GM23338 (cell line): ENCODE results near the gene PLEKHA7.

Experiments used
- CREB1 ChIP-seq: fragments of 250-450 bp; sonication (Bioruptor Pico); IDR thresholded peaks from 2 replicates; pipeline ENCODE4 v1.5.0; 2020; ENCODE audit warnings: low read depth, mild to moderate bottlenecking, moderate library complexity
- EZH2 ChIP-seq: fragments of 200-600 bp; sonication (generic); IDR thresholded peaks from one replicate; pipeline ENCODE4 v1.8.0; 2017; ENCODE audit warnings: antibody characterized with exemption, mild to moderate bottlenecking, low read depth; ENCODE audit not compliant: unreplicated experiment
- EZH2phosphoT487 ChIP-seq: fragments of 200-600 bp; sonication (generic); IDR thresholded peaks from one replicate; pipeline ENCODE4 v1.8.1; 2018; ENCODE audit warnings: antibody characterized with exemption; ENCODE audit not compliant: unreplicated experiment
- POLR2AphosphoS5 ChIP-seq: IDR thresholded peaks from 2 replicates; pipeline ENCODE4 v1.6.1; 2016; ENCODE audit warnings: antibody characterized with exemption, low read depth
- TF ChIP-seq, protein P1 (sequence below), 2 experiments: fragments of 200-600 bp in 1 of 2; sonication (generic) in 1 of 2; conservative IDR thresholded peaks; 2 replicates each; pipeline versions ENCODE4 v1.5.1 to v1.6.1; 2016 to 2017; ENCODE audit warnings: antibody characterized with exemption in 2 of 2, low read depth in 2 of 2, mild to moderate bottlenecking in 2 of 2, moderate library complexity in 1 of 2
- TF ChIP-seq, protein P2 (sequence below): IDR thresholded peaks from one replicate; pipeline ENCODE4 v1.6.1; 2018; ENCODE audit warnings: antibody characterized with exemption; ENCODE audit not compliant: unreplicated experiment
- TF ChIP-seq, protein P3 (sequence below): fragments of 250-450 bp; sonication (Bioruptor Pico); IDR thresholded peaks from 2 replicates; pipeline ENCODE4 v1.5.0; 2020; ENCODE audit warnings: mild to moderate bottlenecking, moderate library complexity
- TF ChIP-seq, protein P4 (sequence below): IDR thresholded peaks from 2 replicates; pipeline ENCODE4 v1.6.1; 2016; ENCODE audit warnings: antibody characterized with exemption

DNA sequence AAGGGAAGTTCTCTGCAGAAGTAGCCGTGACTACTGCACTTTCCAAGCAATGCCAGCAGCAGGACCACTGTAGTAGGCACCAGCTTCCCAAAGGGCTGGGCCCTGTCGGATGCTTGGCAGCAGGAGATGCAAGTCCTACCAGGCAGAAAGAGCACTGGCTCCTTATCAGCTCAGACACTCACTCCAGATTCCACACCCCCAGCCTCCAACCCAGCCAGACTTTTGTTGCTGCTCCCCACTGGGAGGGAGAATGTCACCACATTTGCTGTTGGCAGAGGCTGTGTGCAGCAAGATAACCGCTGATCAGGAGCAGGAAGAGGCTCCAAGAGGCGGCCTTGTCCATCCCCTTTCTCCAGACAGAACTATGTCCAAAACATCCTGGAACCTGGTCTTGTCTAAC is 157.0 kb downstream of the PLEKHA7 start:
- TF ChIP-seq EZH2 (no peak), POLR2AphosphoS5 (no peak), EZH2phosphoT487 (no peak), CREB1 (CRISPR knock-in tag) (no peak)
- TF ChIP-seq, protein P1, sequence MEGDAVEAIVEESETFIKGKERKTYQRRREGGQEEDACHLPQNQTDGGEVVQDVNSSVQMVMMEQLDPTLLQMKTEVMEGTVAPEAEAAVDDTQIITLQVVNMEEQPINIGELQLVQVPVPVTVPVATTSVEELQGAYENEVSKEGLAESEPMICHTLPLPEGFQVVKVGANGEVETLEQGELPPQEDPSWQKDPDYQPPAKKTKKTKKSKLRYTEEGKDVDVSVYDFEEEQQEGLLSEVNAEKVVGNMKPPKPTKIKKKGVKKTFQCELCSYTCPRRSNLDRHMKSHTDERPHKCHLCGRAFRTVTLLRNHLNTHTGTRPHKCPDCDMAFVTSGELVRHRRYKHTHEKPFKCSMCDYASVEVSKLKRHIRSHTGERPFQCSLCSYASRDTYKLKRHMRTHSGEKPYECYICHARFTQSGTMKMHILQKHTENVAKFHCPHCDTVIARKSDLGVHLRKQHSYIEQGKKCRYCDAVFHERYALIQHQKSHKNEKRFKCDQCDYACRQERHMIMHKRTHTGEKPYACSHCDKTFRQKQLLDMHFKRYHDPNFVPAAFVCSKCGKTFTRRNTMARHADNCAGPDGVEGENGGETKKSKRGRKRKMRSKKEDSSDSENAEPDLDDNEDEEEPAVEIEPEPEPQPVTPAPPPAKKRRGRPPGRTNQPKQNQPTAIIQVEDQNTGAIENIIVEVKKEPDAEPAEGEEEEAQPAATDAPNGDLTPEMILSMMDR (conservative IDR thresholded peaks at IDR 0.05; ENCODE audit: low read depth in 2 of 2): no peak
- TF ChIP-seq, protein P2, sequence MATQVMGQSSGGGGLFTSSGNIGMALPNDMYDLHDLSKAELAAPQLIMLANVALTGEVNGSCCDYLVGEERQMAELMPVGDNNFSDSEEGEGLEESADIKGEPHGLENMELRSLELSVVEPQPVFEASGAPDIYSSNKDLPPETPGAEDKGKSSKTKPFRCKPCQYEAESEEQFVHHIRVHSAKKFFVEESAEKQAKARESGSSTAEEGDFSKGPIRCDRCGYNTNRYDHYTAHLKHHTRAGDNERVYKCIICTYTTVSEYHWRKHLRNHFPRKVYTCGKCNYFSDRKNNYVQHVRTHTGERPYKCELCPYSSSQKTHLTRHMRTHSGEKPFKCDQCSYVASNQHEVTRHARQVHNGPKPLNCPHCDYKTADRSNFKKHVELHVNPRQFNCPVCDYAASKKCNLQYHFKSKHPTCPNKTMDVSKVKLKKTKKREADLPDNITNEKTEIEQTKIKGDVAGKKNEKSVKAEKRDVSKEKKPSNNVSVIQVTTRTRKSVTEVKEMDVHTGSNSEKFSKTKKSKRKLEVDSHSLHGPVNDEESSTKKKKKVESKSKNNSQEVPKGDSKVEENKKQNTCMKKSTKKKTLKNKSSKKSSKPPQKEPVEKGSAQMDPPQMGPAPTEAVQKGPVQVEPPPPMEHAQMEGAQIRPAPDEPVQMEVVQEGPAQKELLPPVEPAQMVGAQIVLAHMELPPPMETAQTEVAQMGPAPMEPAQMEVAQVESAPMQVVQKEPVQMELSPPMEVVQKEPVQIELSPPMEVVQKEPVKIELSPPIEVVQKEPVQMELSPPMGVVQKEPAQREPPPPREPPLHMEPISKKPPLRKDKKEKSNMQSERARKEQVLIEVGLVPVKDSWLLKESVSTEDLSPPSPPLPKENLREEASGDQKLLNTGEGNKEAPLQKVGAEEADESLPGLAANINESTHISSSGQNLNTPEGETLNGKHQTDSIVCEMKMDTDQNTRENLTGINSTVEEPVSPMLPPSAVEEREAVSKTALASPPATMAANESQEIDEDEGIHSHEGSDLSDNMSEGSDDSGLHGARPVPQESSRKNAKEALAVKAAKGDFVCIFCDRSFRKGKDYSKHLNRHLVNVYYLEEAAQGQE: no peak
- TF ChIP-seq, protein P3, sequence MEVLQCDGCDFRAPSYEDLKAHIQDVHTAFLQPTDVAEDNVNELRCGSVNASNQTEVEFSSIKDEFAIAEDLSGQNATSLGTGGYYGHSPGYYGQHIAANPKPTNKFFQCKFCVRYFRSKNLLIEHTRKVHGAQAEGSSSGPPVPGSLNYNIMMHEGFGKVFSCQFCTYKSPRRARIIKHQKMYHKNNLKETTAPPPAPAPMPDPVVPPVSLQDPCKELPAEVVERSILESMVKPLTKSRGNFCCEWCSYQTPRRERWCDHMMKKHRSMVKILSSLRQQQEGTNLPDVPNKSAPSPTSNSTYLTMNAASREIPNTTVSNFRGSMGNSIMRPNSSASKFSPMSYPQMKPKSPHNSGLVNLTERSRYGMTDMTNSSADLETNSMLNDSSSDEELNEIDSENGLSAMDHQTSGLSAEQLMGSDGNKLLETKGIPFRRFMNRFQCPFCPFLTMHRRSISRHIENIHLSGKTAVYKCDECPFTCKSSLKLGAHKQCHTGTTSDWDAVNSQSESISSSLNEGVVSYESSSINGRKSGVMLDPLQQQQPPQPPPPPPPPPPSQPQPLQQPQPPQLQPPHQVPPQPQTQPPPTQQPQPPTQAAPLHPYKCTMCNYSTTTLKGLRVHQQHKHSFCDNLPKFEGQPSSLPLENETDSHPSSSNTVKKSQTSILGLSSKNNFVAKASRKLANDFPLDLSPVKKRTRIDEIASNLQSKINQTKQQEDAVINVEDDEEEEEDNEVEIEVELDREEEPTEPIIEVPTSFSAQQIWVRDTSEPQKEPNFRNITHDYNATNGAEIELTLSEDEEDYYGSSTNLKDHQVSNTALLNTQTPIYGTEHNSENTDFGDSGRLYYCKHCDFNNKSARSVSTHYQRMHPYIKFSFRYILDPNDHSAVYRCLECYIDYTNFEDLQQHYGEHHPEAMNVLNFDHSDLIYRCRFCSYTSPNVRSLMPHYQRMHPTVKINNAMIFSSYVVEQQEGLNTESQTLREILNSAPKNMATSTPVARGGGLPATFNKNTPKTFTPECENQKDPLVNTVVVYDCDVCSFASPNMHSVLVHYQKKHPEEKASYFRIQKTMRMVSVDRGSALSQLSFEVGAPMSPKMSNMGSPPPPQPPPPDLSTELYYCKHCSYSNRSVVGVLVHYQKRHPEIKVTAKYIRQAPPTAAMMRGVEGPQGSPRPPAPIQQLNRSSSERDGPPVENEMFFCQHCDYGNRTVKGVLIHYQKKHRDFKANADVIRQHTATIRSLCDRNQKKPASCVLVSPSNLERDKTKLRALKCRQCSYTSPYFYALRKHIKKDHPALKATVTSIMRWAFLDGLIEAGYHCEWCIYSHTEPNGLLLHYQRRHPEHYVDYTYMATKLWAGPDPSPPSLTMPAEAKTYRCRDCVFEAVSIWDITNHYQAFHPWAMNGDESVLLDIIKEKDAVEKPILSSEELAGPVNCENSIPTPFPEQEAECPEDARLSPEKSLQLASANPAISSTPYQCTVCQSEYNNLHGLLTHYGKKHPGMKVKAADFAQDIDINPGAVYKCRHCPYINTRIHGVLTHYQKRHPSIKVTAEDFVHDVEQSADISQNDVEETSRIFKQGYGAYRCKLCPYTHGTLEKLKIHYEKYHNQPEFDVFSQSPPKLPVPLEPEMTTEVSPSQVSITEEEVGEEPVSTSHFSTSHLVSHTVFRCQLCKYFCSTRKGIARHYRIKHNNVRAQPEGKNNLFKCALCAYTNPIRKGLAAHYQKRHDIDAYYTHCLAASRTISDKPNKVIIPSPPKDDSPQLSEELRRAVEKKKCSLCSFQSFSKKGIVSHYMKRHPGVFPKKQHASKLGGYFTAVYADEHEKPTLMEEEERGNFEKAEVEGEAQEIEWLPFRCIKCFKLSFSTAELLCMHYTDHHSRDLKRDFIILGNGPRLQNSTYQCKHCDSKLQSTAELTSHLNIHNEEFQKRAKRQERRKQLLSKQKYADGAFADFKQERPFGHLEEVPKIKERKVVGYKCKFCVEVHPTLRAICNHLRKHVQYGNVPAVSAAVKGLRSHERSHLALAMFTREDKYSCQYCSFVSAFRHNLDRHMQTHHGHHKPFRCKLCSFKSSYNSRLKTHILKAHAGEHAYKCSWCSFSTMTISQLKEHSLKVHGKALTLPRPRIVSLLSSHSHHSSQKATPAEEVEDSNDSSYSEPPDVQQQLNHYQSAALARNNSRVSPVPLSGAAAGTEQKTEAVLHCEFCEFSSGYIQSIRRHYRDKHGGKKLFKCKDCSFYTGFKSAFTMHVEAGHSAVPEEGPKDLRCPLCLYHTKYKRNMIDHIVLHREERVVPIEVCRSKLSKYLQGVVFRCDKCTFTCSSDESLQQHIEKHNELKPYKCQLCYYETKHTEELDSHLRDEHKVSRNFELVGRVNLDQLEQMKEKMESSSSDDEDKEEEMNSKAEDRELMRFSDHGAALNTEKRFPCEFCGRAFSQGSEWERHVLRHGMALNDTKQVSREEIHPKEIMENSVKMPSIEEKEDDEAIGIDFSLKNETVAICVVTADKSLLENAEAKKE: no peak
- TF ChIP-seq, protein P4, sequence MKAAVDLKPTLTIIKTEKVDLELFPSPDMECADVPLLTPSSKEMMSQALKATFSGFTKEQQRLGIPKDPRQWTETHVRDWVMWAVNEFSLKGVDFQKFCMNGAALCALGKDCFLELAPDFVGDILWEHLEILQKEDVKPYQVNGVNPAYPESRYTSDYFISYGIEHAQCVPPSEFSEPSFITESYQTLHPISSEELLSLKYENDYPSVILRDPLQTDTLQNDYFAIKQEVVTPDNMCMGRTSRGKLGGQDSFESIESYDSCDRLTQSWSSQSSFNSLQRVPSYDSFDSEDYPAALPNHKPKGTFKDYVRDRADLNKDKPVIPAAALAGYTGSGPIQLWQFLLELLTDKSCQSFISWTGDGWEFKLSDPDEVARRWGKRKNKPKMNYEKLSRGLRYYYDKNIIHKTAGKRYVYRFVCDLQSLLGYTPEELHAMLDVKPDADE: no peak
